HG03575 (cell line): Measurements from ENCODE around the gene CDH23.

Experiments
- ATAC-seq: cut with Tn5 transposase; IDR thresholded peaks from one replicate; pipeline ENCODE4 v1.9.1; 2021; ENCODE audit not compliant: unreplicated experiment, insufficient number of reproducible peaks, low FRiP score; ENCODE audit errors: extremely low read depth

CDH23 gene

DNA sequence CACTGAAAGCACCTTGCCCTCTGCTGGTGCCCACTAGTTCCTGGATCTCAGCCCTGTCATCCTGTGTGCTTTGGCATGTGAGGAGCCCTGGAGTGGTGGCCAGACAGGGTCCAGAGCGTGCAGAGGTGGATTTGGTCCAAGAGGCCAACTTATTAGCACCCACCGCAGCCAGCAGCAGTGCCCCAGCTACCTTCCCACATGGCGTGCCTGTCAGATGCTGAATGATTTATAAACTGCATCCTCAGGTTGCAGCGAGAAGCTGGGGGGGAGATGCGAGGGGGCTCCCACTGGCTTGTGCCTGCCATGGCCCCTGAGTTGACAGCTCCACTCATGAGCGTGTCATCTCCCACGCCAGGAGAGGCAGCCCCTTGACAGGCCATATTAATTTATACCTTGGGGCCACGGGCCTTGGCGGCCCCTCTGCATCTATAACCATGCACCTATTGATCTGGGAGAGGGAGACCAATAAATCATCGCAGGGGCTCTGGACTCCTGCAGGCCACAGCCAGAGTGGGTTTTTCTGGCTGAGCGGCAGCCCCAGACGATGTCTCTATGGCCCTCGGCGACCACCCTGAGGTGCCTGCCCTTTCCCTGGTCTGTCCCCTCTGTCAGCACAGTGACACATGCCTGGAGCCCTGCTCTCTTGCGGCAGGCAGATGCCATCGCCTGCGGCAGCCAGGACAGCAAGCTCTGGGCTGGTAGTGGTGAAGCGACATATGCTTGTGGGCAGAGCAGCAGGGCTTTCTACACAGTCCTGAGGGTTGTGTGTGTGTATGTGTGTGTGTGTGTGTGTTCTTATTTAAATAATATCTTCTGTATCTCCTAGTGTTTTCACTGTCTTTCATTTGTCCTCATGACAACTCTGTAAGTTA lies 120.8 kb downstream of the CDH23 start:
- ATAC-seq = no peak

GRCh38 chr10:71520042-71520441 lies 123.3 kb downstream of the CDH23 start:
- ATAC-seq = no peak

DNA sequence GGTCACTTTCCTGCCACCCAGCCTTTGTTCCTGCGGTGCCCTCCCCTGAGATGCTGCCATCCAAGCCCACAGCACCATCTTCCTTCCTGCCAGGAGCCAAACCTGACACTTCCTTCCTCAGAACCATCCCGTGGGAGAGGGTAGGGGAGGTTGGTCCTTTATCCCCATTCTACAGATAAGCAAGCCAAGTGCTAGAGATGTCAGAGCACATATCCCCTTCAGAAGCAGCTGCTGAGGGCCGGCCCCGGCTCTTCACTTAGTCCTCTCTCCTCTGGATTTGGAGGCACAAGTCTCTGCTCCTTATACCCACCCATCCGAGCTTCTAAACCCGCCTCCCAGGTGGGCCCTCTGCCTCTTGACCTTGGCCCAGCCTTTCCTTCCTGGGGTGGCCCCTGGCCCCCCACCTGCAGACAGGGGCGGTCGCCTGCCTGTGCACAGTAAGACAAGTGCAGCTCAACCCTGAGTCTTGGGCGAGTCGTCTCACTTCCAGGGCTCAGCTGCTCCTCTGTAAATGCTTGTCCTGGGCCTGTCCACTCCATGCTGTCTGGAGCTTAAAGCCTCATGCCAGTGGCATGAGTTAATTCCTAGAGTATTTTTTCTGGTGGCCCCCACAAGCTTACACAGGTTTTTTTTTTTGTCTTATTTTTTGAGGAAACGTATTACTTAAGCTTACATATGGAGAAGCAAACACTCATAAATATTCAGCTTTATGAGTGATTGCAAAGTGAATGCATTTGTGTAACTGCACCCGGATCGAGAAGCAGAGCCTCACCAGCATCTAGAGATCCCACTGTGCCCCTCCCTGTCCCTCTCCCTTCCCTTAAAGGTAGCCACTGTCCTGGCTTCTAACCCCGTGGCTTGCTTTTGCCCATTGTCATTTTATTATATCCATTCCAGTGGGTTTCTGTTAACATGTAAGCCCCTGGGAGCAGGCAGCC lies 125.1 kb downstream of the CDH23 start:
- ATAC-seq = no peak

GRCh38 chr10:71522442-71523144 lies 125.9 kb downstream of the CDH23 start:
- no peak for ATAC-seq

- ATAC-seq = no peak
These were observed 127.0 kb downstream of the CDH23 start for GRCh38 chr10:71523756-71524155.

- ATAC-seq = no peak
These were observed 128.4 kb downstream of the CDH23 start for GRCh38 chr10:71525092-71525491.

DNA sequence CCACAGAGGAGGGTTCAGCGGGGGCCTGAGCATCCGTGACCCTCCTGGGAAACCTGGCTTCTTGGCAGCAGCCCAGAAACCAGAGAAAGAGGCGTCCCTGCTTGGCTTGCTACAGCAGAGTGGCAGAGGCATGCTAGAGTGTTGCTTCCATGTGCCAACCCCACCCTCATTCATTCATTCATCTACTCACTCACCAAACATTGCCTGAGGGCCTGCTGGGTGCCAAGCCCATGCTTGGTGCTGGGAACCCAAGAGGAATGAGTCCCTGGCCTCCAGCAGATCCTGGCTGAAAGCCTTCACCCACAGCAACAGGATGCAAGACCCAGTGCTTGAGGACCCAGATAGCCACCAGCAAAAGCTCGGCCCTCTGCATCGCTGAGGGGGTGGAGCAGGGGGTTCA lies 129.0 kb downstream of the CDH23 start:
- no peak for ATAC-seq

DNA sequence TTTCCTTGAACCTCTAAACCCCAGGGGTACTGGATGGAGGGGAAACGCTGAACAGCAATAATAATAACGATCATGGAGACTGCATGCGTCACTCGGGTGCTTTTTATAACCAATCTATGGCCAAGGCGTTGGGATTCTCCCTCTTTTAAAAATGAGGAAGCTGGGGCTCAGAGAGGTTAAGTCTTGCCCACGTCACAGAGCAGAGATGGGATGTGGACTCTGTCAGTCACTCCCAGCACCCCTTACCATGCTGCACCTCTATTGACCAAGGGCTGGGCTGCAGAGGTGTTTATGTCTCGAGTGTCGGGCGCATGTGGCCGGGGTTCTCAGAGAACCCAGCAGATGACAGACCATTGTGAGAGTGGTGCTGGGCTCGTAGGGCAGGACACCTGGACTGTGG lies 129.9 kb downstream of the CDH23 start:
- no peak for ATAC-seq

DNA sequence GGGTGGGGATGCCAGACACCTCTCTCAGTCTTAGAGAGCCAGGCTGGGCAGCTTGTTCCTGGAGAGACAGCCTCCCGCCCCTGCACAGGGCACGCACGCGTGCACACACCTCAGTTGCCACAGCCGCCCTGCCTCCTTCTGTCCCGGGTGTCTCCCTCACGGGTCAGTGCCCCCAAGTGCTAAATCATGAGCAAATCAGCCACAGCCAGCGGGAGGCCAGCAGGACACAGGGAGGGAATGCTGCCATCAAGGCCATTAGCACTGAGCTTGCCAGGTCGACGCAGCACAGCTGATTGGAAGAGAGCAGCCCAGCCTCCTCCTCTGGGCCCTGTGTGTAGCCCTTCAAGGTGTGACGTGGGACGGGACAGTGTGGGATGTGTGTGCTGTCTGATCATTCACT lies 130.4 kb downstream of the CDH23 start:
- ATAC-seq = no peak

GRCh38 chr10:71528371-71529206 lies 131.9 kb downstream of the CDH23 start:
- ATAC-seq = no peak

- ATAC-seq = no peak
These were observed 132.6 kb downstream of the CDH23 start for GRCh38 chr10:71529207-71529827.

DNA sequence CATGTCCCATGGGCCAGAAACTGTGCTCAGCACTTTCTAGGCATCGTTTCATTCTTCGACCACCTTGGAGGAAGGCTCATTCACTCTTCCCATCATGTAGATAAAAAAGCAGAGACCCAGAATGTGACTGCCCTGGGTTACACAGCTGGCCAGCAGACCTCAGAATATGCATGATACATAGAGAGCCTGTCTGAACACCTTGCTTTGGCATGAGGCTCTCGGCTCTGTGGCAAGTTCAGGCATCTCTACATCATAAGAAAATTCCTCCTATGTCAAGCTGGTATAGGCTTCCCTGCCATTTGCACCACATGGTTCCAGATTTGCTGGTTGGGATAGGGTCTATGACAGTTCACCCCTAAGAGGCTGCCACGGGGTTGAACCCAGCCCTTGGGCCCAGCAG lies 134.1 kb downstream of the CDH23 start:
- ATAC-seq = no peak

DNA sequence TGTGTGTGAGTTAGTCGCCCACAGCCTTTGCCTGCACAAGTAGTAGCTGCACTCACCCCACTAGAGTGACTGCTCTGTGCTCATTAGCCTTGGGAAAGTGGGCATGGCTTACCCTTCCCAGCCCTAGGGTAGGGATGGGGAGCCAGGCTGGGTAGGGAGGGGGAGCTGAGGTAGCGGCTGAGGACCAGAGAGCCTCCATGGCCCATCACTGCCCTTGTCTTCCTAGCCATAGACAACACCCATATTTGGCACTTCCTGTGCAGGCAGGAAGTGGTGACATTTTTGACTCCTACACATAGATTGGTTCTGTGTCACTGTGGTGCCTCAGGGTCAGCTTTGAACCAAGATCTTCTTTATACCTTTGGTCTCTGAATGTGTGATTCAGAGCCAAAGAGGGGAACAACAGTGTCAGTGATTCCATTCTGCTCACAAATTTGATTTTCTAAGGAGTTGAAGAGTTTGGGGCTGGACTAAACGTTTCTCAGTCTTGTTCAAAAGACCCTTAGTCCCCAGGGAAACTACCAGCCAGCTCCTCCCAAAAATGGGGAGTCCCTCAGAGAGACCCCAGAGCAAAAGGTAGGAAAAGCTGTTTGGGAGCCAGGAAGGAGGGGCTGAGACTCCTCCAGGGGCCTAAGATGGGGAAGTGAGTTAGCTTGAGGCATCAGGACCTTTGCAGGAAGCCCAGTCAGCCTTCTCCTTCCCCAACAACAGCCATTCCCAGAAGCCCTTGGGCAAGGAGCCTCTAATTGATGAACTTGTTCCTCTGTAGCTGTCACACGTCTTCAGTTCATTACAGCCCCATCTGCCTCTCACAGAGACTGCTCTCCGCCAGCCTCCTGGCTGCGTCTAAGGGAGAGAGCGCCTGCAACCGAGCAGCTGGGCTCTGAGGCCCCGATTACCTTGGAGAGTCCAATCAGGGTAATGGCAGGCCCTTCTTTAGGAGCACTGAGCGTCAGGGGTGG lies 135.0 kb downstream of the CDH23 start:
- ATAC-seq = no peak

GRCh38 chr10:71532878-71533277 lies 136.2 kb downstream of the CDH23 start:
- ATAC-seq = no peak

DNA sequence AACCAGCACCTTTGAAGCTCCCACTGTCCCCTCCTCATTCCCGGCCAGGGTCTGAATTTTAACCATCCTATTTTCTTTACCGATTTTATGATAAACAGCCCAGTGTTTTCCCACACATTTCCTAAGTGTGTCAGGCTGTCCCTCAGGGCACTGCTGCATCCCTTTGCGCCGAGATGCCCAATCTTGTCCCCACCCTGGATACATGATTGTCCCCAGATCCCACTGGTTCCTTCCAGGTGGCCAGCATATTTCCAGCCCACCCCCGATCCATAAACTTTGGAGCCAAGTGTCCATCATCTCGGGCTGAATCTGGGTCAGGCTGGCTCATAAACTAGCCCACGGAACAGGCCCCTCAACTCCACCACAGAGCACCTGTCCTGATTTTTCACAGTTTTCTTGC lies 137.2 kb downstream of the CDH23 start:
- no peak for ATAC-seq

DNA sequence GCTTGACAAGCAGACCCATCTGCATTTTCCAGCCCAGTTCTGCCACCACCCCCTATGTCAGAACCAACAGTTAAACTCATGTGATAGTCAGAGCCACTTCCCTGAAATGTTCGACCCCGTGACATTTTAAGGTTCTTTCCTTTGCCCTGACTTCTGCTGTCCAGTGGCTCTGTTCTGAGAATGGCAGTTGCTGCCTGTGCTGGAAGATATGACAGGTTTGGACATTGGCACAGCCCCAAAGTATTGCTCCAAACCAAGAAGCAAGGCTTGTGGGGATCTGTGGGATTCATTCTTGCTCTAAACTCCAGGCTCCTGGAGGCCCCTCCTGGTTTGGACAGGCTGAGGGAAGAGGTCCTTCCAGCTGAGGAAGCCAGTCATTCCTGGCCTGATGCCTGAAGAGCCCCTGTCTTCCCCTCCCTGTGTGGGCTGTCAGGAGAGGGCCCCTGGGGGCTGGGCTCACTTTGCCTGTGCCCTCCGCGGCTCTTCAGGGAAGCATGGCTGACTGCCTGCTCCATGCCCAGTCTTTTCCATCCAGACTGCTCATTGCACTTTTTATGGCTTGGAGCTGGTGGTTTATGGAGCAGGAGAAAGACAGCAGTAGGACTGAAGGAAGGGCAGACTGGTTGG lies 138.0 kb downstream of the CDH23 start:
- no peak for ATAC-seq

- no peak for ATAC-seq
These were observed 139.6 kb downstream of the CDH23 start for GRCh38 chr10:71536332-71536731.
